AG04449 (cell line): ENCODE measurements around the gene PLS3.
A peak's percentile ranks its signal among the peaks of the same experiment; 100 is the strongest.
"Not testable (repeated sequence)": the region's sequence is repeated elsewhere in the genome, so short reads cannot be mapped to it uniquely, and the experiment has no call there.

Experiments used
- CTCF ChIA-PET: fragments of 350-600 bp; formaldehyde crosslinking; extraction: SDS; loops from one replicate; lab custom pipeline; 2021; ENCODE audit warnings: antibody characterized with exemption; lab: Yijun Ruan, JAX
- POLR2A ChIA-PET: fragments of 400-600, 350-600 bp; formaldehyde crosslinking; extraction: SDS; loops from one replicate; lab custom pipeline; 2020; ENCODE audit warnings: antibody characterized with exemption, inconsistent platforms; lab: Yijun Ruan, JAX
- DNase-seq: peaks from one replicate; pipeline ENCODE4 v3.0.0-alpha.2; 2010; ENCODE audit warnings: low read depth, low spot score
- H3K4me3 ChIP-seq: 2 replicates; pipeline ENCODE4 v1.5.1; 2011; ENCODE audit warnings: low read depth, mild to moderate bottlenecking, control low read depth, low read length
- CTCF ChIP-seq: IDR thresholded peaks from one replicate; pipeline ENCODE4 v1.5.1; 2011; ENCODE audit warnings: mild to moderate bottlenecking, moderate library complexity, low read length, control low read depth, inconsistent platforms; ENCODE audit not compliant: insufficient read depth; ENCODE audit errors: missing control alignments

Gene PLS3

DNA sequence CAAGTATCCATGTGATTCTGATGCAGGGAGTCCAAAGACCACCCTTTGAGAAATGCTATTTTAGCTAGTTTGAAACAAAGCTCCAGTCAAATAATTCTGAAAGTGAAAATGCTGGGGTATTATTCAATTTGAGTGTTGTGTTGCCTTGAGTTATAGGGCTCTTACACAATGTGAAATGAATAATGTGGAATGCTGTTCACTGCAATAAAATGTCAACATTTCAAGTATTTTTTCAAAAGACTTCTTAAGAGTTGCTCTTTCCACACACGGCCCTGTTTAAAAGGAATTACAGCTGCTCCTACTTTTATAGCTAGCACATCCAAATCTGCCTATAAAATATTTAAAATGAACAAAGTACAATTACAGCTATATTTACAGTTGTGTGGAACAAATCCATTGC, 27.5 kb upstream of the PLS3 start:
- H3K4me3 ChIP-seq = no peak overlapping the region
- POLR2A ChIA-PET = no interaction called here
- TF ChIP-seq CTCF = no peak
- peak; percentile 7 for DNase-seq
- CTCF ChIA-PET = interaction anchor here (1.0 kb wide), 1 partner anchor 108 kb away, joined by 3 read pairs; no protein-coding TSS in a partner anchor

DNA sequence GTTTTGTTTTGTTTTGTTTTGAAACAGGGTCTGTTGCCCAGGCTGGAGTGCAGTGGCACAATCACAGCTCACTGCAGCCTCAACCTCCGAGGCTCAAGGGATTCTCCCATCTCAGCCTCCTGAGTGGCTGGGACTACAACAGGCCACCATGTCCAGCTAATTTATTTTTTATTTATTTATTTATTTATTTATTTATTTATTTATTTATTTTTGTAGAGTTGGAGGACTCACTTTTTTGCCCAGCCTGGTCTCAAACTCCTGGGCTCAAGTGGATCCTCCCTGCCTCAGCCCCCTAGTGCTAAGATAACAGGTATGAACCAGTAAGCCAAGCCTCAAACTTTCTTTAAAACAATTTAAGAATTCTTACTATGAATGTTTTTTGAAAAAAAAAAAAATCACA, 26.6 kb upstream of the PLS3 start:
- DNase-seq = no peak
- no peak for TF ChIP-seq CTCF
- no peak overlapping the region for H3K4me3 ChIP-seq
- CTCF ChIA-PET = no interaction called here
- POLR2A ChIA-PET = no interaction called here

DNA sequence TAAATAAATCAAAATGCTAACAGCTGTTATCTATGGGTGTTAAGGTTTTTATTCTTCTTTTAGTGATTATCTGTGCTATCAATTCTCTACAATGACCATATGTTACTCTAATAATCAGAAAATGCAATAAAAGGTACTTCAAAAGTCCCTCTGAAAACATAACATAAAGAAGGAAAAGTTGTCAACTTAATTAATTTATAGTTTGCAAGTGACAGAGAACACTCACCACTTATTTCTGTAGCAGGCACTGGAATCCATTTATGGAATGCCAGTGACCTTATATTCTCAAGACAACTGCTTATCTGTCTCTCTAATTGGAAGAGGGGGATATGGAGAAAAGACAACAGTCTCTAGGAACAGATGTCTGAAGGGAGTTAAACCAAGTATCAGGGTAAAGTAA, 25.6 kb upstream of the PLS3 start:
- ChIA-PET POLR2A (no interaction called here), CTCF (interaction anchor here (1.0 kb wide), 1 partner anchor 205 kb away, joined by 3 read pairs; no protein-coding TSS in a partner anchor)
- no peak for TF ChIP-seq CTCF
- no peak overlapping the region for H3K4me3 ChIP-seq
- DNase-seq = no peak

DNA sequence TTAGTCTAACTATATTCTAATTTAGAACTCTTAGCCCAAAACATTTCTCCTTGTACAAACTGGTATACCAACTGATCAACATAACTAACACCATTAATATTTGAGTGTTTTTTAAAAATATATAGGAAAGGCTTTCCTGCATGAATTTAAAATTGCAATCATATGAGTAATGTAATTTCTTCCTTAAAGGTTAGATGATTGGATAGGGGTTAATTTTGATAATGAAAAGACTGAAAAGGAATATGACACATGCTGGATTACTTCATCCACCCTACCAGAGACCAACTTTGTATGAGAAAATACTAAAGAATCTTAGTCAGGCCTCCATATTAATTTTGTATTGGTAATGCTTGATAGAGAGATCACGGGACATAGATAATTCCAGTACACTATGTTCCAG, 25.1 kb upstream of the PLS3 start:
- no peak for DNase-seq
- TF ChIP-seq CTCF = no peak
- H3K4me3 ChIP-seq = no peak overlapping the region
- POLR2A ChIA-PET = no interaction called here
- CTCF ChIA-PET = interaction anchor here (1.0 kb wide), 1 partner anchor 206 kb away, joined by 3 read pairs; no protein-coding TSS in a partner anchor

- no peak overlapping the region for H3K4me3 ChIP-seq
- ChIA-PET POLR2A (no interaction called here), CTCF (no interaction called here)
- no peak for TF ChIP-seq CTCF
- no peak for DNase-seq
Observed at GRCh38 chrX:115539841-115540240, 21.1 kb upstream of the PLS3 start.

DNA sequence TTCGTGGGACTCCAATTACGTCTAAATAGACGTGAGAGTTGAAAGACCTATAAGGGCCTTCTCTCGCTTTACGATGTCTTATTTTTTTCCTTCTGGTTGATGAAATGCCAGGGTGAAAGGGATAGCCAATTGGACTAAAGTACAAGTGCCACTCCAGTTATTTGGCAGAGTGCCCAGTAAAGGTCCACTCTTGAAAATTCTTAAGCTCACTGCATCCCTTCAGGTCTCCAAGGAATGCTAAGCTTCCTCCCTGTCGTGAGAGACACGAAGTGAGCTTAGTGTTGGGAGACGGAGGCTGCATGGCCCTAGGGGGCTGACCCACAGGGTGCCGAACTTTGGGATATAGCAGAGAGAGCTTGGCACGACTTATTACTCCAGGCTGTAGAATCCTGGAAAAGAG, 19.9 kb upstream of the PLS3 start:
- CTCF ChIA-PET, DNase-seq, POLR2A ChIA-PET, H3K4me3 ChIP-seq: not testable (repeated sequence)

DNA sequence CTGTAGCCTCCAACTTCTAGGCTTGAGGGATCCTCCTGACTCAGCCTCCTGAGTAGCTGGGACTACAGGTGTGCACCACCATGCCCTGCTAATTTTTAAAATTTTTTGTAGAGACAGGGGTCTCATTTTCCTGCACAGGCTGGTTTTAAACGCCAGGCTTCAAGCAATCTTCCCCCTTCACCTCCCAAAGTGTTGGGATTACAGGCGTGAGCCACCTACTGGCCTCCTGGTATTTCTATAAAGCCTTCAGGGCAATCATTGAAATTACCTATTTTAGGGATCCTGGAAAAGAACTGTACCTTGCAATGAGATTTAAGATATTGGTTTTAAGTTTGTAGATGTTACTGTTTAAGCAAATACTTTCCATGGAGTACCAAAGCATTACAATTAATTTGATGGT, 13.5 kb upstream of the PLS3 start:
- no peak for DNase-seq
- H3K4me3 ChIP-seq = no peak overlapping the region
- ChIA-PET POLR2A (no interaction called here), CTCF (no interaction called here)
- no peak for TF ChIP-seq CTCF
